Measurements from ENCODE around the gene CSNK1G1.

- no peak for TF ChIP-seq CTCF (IDR thresholded peaks at IDR 0.05)
- TF ChIP-seq RAD21 (conservative IDR thresholded peaks at IDR 0.05 in 1 of 2, IDR thresholded peaks at IDR 0.05 in 1 of 2), result no peak
- TF ChIP-seq ZFP36 (IDR thresholded peaks at IDR 0.05; ENCODE audit: borderline replicate concordance, partially characterized antibody), result no peak
- no peak for TF ChIP-seq CBX2 (IDR thresholded peaks at IDR 0.05; ENCODE audit: borderline replicate concordance, low read depth)
- no peak for TF ChIP-seq SMC3 (IDR thresholded peaks at IDR 0.05)
- no peak for TF ChIP-seq POLR2A (IDR thresholded peaks at IDR 0.05; ENCODE audit: low read length)
- TF ChIP-seq CEBPB (IDR thresholded peaks at IDR 0.05), result no peak
- no peak for TF ChIP-seq EHF (CRISPR knock-in tag; IDR thresholded peaks at IDR 0.05)
- TF ChIP-seq PBX3 (IDR thresholded peaks at IDR 0.05), result no peak
- no peak for TF ChIP-seq ZC3H11A (IDR thresholded peaks at IDR 0.05)
- no peak for TF ChIP-seq CHD2 (IDR thresholded peaks at IDR 0.05; ENCODE audit: low read length, partially characterized antibody)
- TF ChIP-seq NR3C1 (IDR thresholded peaks at IDR 0.05), result no peak
- no peak for TF ChIP-seq POLR2AphosphoS2 (conservative IDR thresholded peaks at IDR 0.05; ENCODE audit: low read length)
- no peak for TF ChIP-seq BHLHE40 (IDR thresholded peaks at IDR 0.05; ENCODE audit: low read depth, low read length)
Measured at GRCh38 chr15:64344651-64345294, 11.2 kb downstream of the CSNK1G1 start.

Data from A549 (cell line).